H54 (cell line): ENCODE results near the gene EMC10.
A peak's percentile ranks its signal among the peaks of the same experiment; 100 is the strongest.

ENCODE experiments used
- DNase-seq: peaks from one replicate; pipeline ENCODE4 v3.0.0; 2011; ENCODE audit warnings: low spot score, mixed read lengths; ENCODE audit not compliant: insufficient read length
- FAIRE-seq: peaks from 3 replicates; lab custom pipeline; 2011; peaks lifted over from hg19 to GRCh38; lab: Jason Lieb, UNC
- POLR2A ChIP-seq: IDR thresholded peaks from 2 replicates; pipeline ENCODE4 v1.6.1; 2011; ENCODE audit warnings: low read depth, mild to moderate bottlenecking, low read length

EMC10 gene

GRCh38 chr19:50478901-50479715 lies 2.8 kb downstream of the EMC10 start:
- DNase-seq (no peak), FAIRE-seq (no peak)
- TF ChIP-seq POLR2A = no peak

GRCh38 chr19:50479761-50480251 lies 3.5 kb downstream of the EMC10 start:
- DNase-seq (no peak), FAIRE-seq (no peak)
- no peak for TF ChIP-seq POLR2A

- DNase-seq = no peak
- TF ChIP-seq POLR2A = no peak
- FAIRE-seq = no peak
Observed at GRCh38 chr19:50480281-50481111, 4.2 kb downstream of the EMC10 start.

- no peak for TF ChIP-seq POLR2A
- no peak for FAIRE-seq
- no peak for DNase-seq
Observed at GRCh38 chr19:50481351-50482149, 5.2 kb downstream of the EMC10 start.

GRCh38 chr19:50482271-50482855 lies 6.1 kb downstream of the EMC10 start:
- FAIRE-seq (no peak), DNase-seq (no peak)
- no peak for TF ChIP-seq POLR2A

GRCh38 chr19:50482916-50483315 lies 6.6 kb downstream of the EMC10 start:
- no peak for TF ChIP-seq POLR2A
- no peak for FAIRE-seq

GRCh38 chr19:50485284-50485955 lies 9.1 kb downstream of the EMC10 start:
- no peak for FAIRE-seq
- TF ChIP-seq POLR2A = no peak
- no peak for DNase-seq

More at GRCh38 chr19:50482916-50483315, 6.6 kb downstream of the EMC10 start:
- DNase-seq = no peak

GRCh38 chr19:50486823-50487515 lies 10.7 kb downstream of the EMC10 start:
- no peak for TF ChIP-seq POLR2A
- FAIRE-seq = no peak
- DNase-seq = peak; percentile 53

- FAIRE-seq (no peak), DNase-seq (no peak)
- no peak for TF ChIP-seq POLR2A
Observed at GRCh38 chr19:50488389-50489194, 12.3 kb downstream of the EMC10 start.

GRCh38 chr19:50489461-50490011 lies 13.2 kb downstream of the EMC10 start:
- TF ChIP-seq POLR2A = no peak
- DNase-seq (no peak), FAIRE-seq (no peak)

GRCh38 chr19:50490411-50490811 lies 14.1 kb downstream of the EMC10 start:
- FAIRE-seq = no peak
- TF ChIP-seq POLR2A = no peak
- DNase-seq = no peak
